Fibroblast of mammary gland (primary cell): ENCODE measurements around the gene HLF.

Experiments used
- DNase-seq: peaks from one replicate; pipeline ENCODE4 v3.0.0-alpha.2; 2010; ENCODE audit warnings: low read depth
- H3K4me3 ChIP-seq: 2 replicates; pipeline ENCODE4 v1.5.1; 2011; ENCODE audit warnings: low read depth, mild to moderate bottlenecking, low read length, moderate library complexity; ENCODE audit not compliant: control insufficient read depth
- TF ChIP-seq, protein P1 (sequence below): conservative IDR thresholded peaks from 2 replicates; pipeline ENCODE4 v1.5.1; 2011; ENCODE audit warnings: low read depth, low read length, inconsistent platforms; ENCODE audit not compliant: control insufficient read depth, insufficient read depth

HLF gene

GRCh38 chr17:55224746-55225145 lies 40.0 kb upstream of the HLF start:
- TF ChIP-seq, protein P1, sequence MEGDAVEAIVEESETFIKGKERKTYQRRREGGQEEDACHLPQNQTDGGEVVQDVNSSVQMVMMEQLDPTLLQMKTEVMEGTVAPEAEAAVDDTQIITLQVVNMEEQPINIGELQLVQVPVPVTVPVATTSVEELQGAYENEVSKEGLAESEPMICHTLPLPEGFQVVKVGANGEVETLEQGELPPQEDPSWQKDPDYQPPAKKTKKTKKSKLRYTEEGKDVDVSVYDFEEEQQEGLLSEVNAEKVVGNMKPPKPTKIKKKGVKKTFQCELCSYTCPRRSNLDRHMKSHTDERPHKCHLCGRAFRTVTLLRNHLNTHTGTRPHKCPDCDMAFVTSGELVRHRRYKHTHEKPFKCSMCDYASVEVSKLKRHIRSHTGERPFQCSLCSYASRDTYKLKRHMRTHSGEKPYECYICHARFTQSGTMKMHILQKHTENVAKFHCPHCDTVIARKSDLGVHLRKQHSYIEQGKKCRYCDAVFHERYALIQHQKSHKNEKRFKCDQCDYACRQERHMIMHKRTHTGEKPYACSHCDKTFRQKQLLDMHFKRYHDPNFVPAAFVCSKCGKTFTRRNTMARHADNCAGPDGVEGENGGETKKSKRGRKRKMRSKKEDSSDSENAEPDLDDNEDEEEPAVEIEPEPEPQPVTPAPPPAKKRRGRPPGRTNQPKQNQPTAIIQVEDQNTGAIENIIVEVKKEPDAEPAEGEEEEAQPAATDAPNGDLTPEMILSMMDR = no peak
- no peak overlapping the region for H3K4me3 ChIP-seq
- no peak for DNase-seq

- TF ChIP-seq, protein P1 = no peak
- H3K4me3 ChIP-seq = no peak overlapping the region
- DNase-seq = no peak
Measured at GRCh38 chr17:55225237-55225636, 39.5 kb upstream of the HLF start.

- DNase-seq = no peak
- no peak overlapping the region for H3K4me3 ChIP-seq
- TF ChIP-seq, protein P1 = no peak
Measured at GRCh38 chr17:55228683-55229192, 36.0 kb upstream of the HLF start.

GRCh38 chr17:55229276-55229675 lies 35.5 kb upstream of the HLF start:
- no peak overlapping the region for H3K4me3 ChIP-seq
- no peak for DNase-seq
- TF ChIP-seq, protein P1 = no peak

- H3K4me3 ChIP-seq = no peak overlapping the region
- no peak for DNase-seq
- TF ChIP-seq, protein P1 = no peak
Measured at GRCh38 chr17:55230716-55231115, 34.0 kb upstream of the HLF start.

GRCh38 chr17:55233840-55234239 lies 30.9 kb upstream of the HLF start:
- TF ChIP-seq, protein P1 = no peak
- H3K4me3 ChIP-seq = no peak overlapping the region
- no peak for DNase-seq

GRCh38 chr17:55236316-55236715 lies 28.4 kb upstream of the HLF start:
- no peak for DNase-seq
- TF ChIP-seq, protein P1 = no peak
- no peak overlapping the region for H3K4me3 ChIP-seq
